HG02885 (cell line): Measurements from ENCODE around the gene METTL6.
"Not testable (repeated sequence)": the region's sequence is repeated elsewhere in the genome, so short reads cannot be mapped to it uniquely, and the experiment has no call there.

Source experiments
- ATAC-seq: cut with Tn5 transposase; IDR thresholded peaks from one replicate; pipeline ENCODE4 v1.9.1; 2021; ENCODE audit warnings: mild to moderate bottlenecking; ENCODE audit not compliant: unreplicated experiment, poor library complexity

Gene METTL6

DNA sequence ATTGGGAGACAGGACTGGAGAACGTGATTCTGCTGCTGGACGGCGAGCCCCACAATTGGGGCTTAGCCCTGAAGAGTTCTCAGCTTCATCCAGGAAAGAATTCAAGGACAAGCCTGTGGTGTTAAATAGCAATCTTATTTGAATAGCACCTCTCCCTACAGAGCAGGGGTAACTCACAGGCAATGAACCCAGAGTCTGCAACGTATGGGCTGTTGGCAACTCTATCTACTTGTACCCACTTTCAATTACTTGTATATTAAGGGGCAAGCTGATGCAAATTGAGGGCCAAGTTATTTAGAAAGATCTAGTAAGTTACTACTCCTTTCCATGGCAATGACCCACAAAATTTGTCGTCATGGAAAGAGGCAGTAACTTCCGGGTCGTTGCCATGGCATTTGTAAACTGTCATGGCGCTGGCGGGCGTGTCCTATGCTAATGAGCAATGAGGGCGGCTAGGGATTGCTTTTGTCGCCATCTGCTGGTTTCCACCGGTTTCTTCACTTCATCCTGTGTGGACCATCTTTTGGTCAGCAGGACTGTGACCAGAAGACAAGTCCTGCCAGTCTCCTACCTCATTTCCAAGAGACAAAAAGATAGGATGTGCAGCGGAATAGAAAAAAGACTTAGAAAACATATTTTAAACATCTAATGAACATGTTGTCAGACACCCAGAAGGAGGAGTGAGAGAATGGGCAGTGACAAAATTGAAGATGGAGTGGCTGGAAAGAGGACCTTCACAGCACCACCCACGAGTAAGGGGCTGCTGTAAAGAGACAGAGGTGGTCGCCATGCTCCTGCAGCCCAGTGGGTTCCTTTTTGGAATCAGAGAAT is 49.2 kb downstream of the METTL6 start:
- peak; percentile 96 for ATAC-seq

DNA sequence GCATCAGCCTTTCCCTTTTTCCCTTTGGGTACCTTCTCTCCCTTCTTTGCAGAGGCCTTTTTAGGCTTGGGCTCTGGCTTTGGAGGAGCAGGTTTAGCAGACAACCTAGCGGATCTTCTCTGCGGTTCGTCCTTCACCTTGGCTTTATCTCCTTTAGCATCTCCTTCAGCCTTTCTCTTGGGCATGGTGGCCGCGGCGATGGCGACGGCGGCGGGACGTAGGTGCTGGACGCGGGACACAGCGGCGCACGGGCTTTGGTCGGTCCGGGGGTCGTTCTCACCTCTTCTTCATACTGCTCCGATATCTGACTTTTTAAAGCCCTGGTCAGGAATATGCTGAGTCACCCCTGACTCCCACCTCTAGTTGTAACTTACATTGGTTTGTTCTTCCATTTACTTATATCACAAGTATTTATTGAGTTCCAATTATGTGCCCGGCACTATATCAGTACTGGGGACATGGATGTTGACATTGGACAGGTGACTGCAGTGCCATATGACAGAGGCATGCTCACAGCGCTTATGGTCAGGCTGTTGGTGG is 51.8 kb downstream of the METTL6 start:
- ATAC-seq, result no peak

DNA sequence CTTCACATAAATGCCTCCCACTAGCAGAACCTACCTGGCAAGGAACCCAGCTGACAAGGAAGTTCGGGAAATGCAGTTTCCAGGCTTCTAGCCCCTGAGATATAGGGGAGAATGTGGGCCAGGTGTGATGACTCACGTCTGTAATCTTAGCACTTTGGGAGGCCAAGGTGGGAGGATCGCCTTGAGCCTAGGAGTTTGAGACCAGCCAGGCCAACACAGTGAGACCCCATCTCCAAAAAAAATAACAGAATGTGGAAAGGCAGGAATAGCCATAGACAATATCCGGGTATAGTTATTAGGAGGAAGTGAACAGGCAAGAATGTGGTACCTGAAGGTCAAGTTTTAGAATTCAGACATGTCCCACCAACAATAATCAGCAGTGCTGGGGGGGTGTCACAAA is 54.4 kb downstream of the METTL6 start:
- ATAC-seq, result no peak

DNA sequence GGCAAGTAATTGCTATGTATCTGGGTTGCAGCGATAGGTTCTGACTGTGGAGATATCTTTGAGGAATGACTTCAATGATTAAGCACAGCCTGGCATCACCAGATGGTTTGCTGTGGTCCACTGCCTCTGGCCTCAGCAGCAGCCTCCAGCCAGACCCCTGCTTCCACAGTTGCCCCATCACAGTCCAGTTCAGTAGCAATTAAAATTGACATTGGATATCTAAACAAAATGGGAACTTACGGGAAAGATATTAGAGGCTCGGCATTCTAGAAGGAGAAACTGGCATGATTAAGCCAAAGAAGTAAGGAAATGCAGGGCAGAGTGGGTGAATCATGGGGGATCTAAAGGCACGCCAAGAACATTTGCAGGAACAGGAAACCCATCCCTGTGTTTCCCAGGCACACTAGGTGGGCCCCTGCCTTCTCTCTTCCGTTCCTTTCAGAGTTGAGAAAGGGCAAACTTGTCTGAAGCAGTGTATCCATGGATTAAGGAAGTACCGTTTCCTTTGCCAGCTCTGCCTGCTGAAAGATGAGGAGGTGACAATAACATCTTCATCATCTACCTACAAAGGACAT is 58.7 kb downstream of the METTL6 start:
- no peak for ATAC-seq

DNA sequence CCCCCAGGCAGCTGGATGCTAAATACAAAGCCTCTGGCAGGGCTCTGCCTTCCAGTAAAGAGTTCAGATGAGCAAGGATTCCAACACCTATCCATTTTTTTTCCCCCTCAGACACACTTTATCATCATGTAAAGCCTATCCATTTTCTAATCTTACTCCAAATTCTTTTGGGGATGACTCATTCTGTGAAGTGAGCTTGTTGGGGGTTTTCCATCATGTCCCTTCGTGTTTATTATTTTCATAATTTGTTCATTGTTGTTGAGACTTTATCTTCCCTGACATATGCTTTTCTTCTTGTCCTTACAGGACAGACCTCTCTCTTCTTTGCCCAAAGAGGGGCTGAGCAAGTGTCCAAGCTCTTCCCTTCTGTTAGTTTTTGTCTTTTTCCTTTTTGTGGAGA is 60.3 kb downstream of the METTL6 start:
- ATAC-seq, result no peak

DNA sequence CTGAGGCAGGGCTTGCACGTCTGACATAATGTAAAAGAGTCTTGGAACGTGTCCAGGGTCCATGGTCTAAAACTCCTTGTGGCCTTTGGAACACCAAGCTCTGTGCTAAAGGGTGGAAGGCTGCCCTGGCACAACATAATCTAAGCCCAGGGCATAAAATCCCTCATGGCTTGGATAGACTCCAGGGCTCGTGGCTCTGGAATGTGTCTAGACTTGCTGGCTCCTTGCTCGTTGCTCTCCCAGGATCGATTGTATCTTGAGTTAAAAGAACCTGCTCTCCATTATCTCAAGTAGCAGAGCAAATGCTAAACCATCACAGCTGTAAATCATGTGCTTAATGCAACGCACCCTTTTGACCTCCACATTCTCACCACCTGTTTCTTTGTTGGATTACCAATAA is 63.3 kb downstream of the METTL6 start:
- not testable (repeated sequence) for ATAC-seq

DNA sequence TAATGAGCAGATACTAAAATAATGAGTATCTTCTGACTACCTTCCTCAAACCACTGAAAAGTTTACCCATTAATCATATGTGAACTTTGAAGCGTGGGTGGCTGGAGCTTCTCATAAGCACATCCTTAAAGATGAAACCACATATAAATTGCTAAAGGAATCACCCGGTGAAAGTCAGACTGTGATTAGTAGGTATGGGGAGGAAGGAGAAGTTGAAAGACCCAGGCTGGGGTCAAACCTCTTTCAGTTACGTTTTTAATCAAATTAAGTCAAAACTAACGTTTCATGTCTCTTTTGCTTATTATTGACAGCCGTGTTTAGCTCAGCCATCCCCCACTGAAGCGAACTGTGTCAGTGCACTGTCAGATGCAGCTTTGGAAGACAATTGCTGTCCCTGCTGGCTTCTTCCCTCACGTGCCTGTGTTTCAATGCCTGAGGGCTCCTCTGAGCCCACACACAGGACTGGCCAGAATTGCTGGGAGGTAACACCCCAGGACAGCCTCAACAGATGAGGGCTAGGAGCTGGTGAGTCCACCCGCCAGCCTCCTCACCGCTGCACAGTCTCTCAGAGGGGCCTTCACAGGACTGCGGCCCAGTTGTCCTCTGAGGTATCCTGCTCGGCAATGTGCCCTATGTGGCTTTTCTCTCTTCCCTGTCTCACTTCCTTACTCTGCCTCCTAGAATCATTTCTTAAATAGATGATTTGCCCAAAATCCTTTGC is 65.7 kb downstream of the METTL6 start:
- ATAC-seq, result peak; percentile 81

DNA sequence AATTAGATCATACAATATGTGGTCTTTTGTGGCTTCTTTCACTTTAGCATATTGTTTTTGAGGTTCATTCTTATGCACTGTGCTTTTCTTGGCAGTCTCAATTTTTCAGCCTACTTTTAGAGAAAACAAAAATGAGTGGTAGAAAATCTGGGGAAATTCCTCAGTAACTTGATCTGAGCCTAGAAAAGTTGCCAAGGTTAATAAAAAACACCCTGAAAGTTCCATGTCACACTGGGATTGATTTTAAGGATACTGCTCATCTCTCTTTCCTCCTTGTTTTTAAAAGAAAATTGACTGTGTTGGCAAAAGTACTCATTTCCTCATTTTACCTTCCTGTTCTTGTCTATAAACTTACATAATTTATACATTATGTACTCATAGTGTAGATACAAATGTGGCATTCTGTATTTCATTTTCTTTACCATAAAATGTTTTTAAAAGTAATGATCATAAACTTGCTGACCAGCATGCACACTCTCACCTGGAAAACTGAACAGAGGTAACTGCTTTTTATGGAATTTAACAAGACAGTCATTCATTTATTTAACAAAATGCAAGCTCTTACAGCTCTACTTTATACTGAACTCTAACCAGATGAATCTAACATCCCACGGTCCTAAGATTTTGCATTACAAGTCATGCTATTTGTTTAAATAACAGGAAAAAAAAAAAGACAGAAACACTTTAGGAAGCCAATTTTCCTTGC is 66.4 kb downstream of the METTL6 start:
- ATAC-seq, result no peak
